CD4-positive, alpha-beta T cell treated with Interleukin-15 for 4 hours (primary cell): Measurements from ENCODE around the gene CA4.

ENCODE experiments used
- DNase-seq: peaks from one replicate; pipeline ENCODE4 v3.0.0-alpha.2; 2020; ENCODE audit warnings: low spot score

CA4 gene

GRCh38 chr17:60155427-60155814, 5.6 kb downstream of the CA4 start:
- no peak for DNase-seq

GRCh38 chr17:60155815-60156214, 6.0 kb downstream of the CA4 start:
- DNase-seq = no peak

- no peak for DNase-seq
Observed at GRCh38 chr17:60156746-60157145, 7.0 kb downstream of the CA4 start.

GRCh38 chr17:60157487-60158040, 7.8 kb downstream of the CA4 start:
- no peak for DNase-seq

- no peak for DNase-seq
Observed at GRCh38 chr17:60158751-60159478, 9.1 kb downstream of the CA4 start.

GRCh38 chr17:60159479-60159866, 9.7 kb downstream of the CA4 start:
- DNase-seq = no peak

GRCh38 chr17:60160829-60161501, 11.2 kb downstream of the CA4 start:
- DNase-seq = no peak

GRCh38 chr17:60161598-60162330, 12.0 kb downstream of the CA4 start:
- no peak for DNase-seq

- no peak for DNase-seq
Observed at GRCh38 chr17:60163108-60163784, 13.5 kb downstream of the CA4 start.

GRCh38 chr17:60164164-60164563, 14.4 kb downstream of the CA4 start:
- DNase-seq = no peak

GRCh38 chr17:60164697-60165096, 14.9 kb downstream of the CA4 start:
- no peak for DNase-seq

- DNase-seq = no peak
Observed at GRCh38 chr17:60165223-60165622, 15.4 kb downstream of the CA4 start.

GRCh38 chr17:60165971-60166370, 16.2 kb downstream of the CA4 start:
- no peak for DNase-seq

GRCh38 chr17:60167065-60167741, 17.4 kb downstream of the CA4 start:
- DNase-seq = no peak

GRCh38 chr17:60168654-60169053, 18.9 kb downstream of the CA4 start:
- no peak for DNase-seq

GRCh38 chr17:60169921-60170817, 20.4 kb downstream of the CA4 start:
- peak; percentile 22 for DNase-seq

- DNase-seq = no peak
Observed at GRCh38 chr17:60170835-60171752, 21.3 kb downstream of the CA4 start.

GRCh38 chr17:60171753-60172079, 21.9 kb downstream of the CA4 start:
- no peak for DNase-seq

GRCh38 chr17:60173304-60173819, 23.6 kb downstream of the CA4 start:
- no peak for DNase-seq
